ENCODE results near the gene MGAT5.

The MGAT5 gene

GRCh38 chr2:134493797-134494196, 239.9 kb downstream of the MGAT5 start:
- H3K27ac Mint-ChIP-seq: no peak overlapping the region
- no peak for DNase-seq
- no peaks in the 10 kb centered on the region for H3K9me3 Mint-ChIP-seq
- H3K4me3 Mint-ChIP-seq: no peak overlapping the region
- peaks cover 3% of the 10 kb centered on the region for H3K27me3 Mint-ChIP-seq (ENCODE audit: low read depth, poor library complexity)
- no peaks in the 10 kb centered on the region for H3K36me3 Mint-ChIP-seq (ENCODE audit: low read depth)
- no peaks in the 10 kb centered on the region for H3K4me1 Mint-ChIP-seq
- no peak for TF ChIP-seq CTCF (IDR thresholded peaks at IDR 0.05)

DNA sequence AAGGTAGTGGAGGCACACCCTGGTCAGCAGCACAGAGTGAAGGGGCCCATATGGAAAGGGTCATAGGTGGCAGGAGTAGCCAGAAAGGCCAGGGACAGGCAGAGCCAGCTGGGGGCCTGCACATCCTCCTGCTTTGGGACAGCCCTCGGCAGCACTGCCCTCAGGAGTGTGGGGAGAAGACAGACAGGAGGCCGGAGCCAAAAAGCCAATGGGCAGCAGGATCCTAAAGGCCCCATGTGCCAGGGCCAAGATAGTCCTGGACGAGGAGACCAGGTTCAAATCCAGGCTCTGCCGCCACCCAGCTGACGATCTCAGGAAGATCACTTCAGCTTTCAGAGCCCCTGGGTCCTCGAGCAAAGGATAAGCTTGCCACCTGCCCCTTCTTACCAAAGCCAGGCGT, 244.8 kb downstream of the MGAT5 start:
- Mint-ChIP-seq H3K36me3 (ENCODE audit: low read depth) (no peaks in the 10 kb centered on the region), H3K27me3 (ENCODE audit: low read depth, poor library complexity) (peaks cover 11% of the 10 kb centered on the region), H3K4me1 (peaks cover 14% of the 10 kb centered on the region), H3K27ac (no peak overlapping the region), H3K4me3 (no peak overlapping the region), H3K9me3 (no peaks in the 10 kb centered on the region)
- DNase-seq: no peak
- TF ChIP-seq CTCF (IDR thresholded peaks at IDR 0.05): no peak

- Mint-ChIP-seq H3K36me3 (ENCODE audit: low read depth) (no peaks in the 10 kb centered on the region), H3K27ac (no peak overlapping the region), H3K4me1 (peaks cover 14% of the 10 kb centered on the region), H3K4me3 (no peak overlapping the region), H3K27me3 (ENCODE audit: low read depth, poor library complexity) (peaks cover 11% of the 10 kb centered on the region), H3K9me3 (no peaks in the 10 kb centered on the region)
- no peak for TF ChIP-seq CTCF (IDR thresholded peaks at IDR 0.05)
- DNase-seq: no peak
Observed at GRCh38 chr2:134499307-134499926, 245.5 kb downstream of the MGAT5 start.

- peaks cover 11% of the 10 kb centered on the region for H3K27me3 Mint-ChIP-seq (ENCODE audit: low read depth, poor library complexity)
- no peak overlapping the region for H3K4me3 Mint-ChIP-seq
- no peaks in the 10 kb centered on the region for H3K9me3 Mint-ChIP-seq
- no peak overlapping the region for H3K27ac Mint-ChIP-seq
- DNase-seq: no peak
- peaks cover 18% of the 10 kb centered on the region for H3K4me1 Mint-ChIP-seq
- TF ChIP-seq CTCF (IDR thresholded peaks at IDR 0.05): no peak
- H3K36me3 Mint-ChIP-seq (ENCODE audit: low read depth): no peaks in the 10 kb centered on the region
Observed at GRCh38 chr2:134500211-134500935, 246.5 kb downstream of the MGAT5 start.

DNA sequence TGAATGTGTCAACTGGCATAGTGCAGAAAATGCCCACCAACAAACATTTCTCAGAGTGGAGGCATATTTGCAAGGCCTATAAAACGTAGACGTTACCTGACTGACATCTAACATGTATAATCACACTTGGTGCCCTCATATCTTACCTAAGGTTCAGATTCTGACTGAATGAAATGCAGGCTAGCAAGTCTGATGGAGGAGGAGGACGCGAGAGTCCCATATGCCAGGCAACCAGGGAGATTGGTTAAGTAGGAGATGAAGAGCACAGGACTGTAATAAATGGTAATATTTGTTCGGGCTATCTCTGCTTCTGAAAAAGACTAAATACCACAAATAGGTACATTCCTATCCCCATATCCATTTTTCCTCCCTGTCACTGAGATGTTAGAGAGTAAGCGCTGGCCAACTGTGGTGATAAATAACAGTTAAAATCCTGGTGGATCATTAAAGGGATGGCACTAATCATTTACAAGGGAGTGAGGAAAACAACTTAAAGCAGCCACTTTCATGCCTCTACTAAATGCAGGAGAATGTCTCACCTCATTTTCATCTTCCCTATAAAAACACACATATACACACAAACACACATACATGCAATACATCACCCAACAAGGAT, 247.7 kb downstream of the MGAT5 start:
- Mint-ChIP-seq H3K27me3 (ENCODE audit: low read depth, poor library complexity) (peaks cover 11% of the 10 kb centered on the region), H3K9me3 (no peaks in the 10 kb centered on the region), H3K4me1 (peaks cover 30% of the 10 kb centered on the region), H3K4me3 (no peak overlapping the region), H3K27ac (no peak overlapping the region), H3K36me3 (ENCODE audit: low read depth) (no peaks in the 10 kb centered on the region)
- TF ChIP-seq CTCF (IDR thresholded peaks at IDR 0.05): no peak
- DNase-seq: no peak

Measured in nephron progenitor cell (in vitro differentiated cells).